Ovary (tissue), 3 donors: Measurements from ENCODE around the gene NRTN.

Source experiments
- CTCF ChIP-seq, 3 donors: fragments of 450-650 bp in 2 of 3; fragments of 200-600 bp in 1 of 3; IDR thresholded peaks; one replicate each; pipeline versions ENCODE4 v1.5.1 to v1.8.0; 2016 to 2022; ENCODE audit warnings: antibody characterized with exemption in 3 of 3, mild to moderate bottlenecking in 1 of 3
- EP300 ChIP-seq: sonication (generic); formaldehyde crosslinking; IDR thresholded peaks from one replicate; pipeline ENCODE4 v1.6.1; 2017; ENCODE audit warnings: antibody characterized with exemption
- POLR2A ChIP-seq: fragments of 450-650 bp; IDR thresholded peaks from one replicate; pipeline ENCODE4 v1.6.1; 2017; ENCODE audit warnings: antibody characterized with exemption, mild to moderate bottlenecking, moderate library complexity
- donor health status: DM: no; HTN: no; CAD: no.

GRCh38 chr19:5824751-5825150, 19.9 kb downstream of the NRTN start:
- TF ChIP-seq CTCF (IDR thresholded peaks at IDR 0.05) (no peak), EP300 (no peak), POLR2A (no peak)
